Measurements from ENCODE around the gene PRKACB. TPM values are rescaled to one million over a fixed set of nuclear protein-coding genes. Genes with fewer than 3 reads are reported as not detected.

PRKACB gene
- total RNA-seq, 3 donors from 2014 or later, result 25.2 to 31.3 (median 26.4) TPM

DNA sequence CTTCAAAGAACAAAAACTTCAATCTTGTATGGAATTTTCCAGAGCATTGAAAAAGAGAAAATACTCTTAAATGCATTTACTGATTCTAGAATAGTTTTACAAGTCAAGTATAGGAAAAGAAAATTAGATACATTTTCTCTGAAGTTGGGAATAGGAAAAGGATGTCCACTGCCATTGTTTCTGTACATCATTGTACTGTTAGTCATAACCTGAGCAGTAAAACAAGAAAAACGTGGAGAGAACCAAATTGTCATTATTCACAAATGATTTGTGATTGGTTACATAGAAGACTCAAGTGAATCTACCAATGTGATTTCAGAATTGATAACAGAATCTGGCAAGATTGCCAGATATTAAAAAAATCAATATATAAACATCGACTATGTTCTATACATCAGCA lies 27.4 kb downstream of the PRKACB start:
- TF ChIP-seq POLR2A (IDR thresholded peaks at IDR 0.05) (no peak), POLR2AphosphoS5 (IDR thresholded peaks at IDR 0.05) (no peak)
- TF ChIP-seq, protein P1, sequence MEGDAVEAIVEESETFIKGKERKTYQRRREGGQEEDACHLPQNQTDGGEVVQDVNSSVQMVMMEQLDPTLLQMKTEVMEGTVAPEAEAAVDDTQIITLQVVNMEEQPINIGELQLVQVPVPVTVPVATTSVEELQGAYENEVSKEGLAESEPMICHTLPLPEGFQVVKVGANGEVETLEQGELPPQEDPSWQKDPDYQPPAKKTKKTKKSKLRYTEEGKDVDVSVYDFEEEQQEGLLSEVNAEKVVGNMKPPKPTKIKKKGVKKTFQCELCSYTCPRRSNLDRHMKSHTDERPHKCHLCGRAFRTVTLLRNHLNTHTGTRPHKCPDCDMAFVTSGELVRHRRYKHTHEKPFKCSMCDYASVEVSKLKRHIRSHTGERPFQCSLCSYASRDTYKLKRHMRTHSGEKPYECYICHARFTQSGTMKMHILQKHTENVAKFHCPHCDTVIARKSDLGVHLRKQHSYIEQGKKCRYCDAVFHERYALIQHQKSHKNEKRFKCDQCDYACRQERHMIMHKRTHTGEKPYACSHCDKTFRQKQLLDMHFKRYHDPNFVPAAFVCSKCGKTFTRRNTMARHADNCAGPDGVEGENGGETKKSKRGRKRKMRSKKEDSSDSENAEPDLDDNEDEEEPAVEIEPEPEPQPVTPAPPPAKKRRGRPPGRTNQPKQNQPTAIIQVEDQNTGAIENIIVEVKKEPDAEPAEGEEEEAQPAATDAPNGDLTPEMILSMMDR (IDR thresholded peaks at IDR 0.05), result no peak
- H3K4me1 ChIP-seq, result no peaks in the 10 kb centered on the region
- no peaks in the 10 kb centered on the region for H3K36me3 ChIP-seq
- no peak for DNase-seq (ENCODE audit: low spot score in 2 of 2)
- no peaks in the 10 kb centered on the region for H3K9me3 ChIP-seq
- no peak overlapping the region for H3K4me3 ChIP-seq
- intact Hi-C loops (cut with DNase I; ENCODE audit: low total_unique reads), result no loop called here
- H3K27ac ChIP-seq, result no peak overlapping the region
- no peaks in the 10 kb centered on the region for H3K27me3 ChIP-seq

DNA sequence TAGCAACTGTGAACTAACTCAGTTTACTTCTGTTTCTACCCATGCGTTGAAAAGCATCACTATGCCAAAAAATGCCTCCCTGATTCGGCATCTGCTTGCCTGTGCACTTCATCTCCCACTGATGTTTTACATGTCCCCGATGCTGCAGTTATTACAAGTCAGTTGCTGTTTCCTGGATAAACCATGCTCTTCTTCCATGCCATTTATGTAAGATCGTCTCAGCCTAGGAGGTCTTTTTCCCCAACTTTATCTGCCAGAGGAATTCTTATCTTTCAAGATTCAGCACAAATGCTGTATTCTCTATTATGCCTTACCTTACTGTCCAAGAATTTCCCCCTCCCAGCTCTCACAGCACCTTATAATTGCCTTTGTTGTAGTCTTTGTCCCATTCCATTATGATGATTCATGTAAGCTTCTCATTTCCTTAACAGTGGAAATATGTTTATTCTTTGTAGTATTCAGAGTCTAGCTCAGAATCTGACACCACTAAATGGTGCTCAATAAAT lies 30.0 kb downstream of the PRKACB start:
- intact Hi-C loops (cut with DNase I; ENCODE audit: low total_unique reads), result no loop called here
- no peak for TF ChIP-seq POLR2A (IDR thresholded peaks at IDR 0.05)
- TF ChIP-seq, protein P1 (IDR thresholded peaks at IDR 0.05), result no peak
- no peak for TF ChIP-seq POLR2AphosphoS5 (IDR thresholded peaks at IDR 0.05)
- H3K9me3 ChIP-seq, result no peaks in the 10 kb centered on the region
- H3K27me3 ChIP-seq, result no peaks in the 10 kb centered on the region
- H3K36me3 ChIP-seq, result no peaks in the 10 kb centered on the region
- no peak overlapping the region for H3K4me3 ChIP-seq
- DNase-seq (ENCODE audit: low spot score in 2 of 2), result no peak
- no peak overlapping the region for H3K27ac ChIP-seq
- H3K4me1 ChIP-seq, result no peaks in the 10 kb centered on the region

GRCh38 chr1:84181350-84182005 lies 37.4 kb downstream of the PRKACB start:
- H3K27ac ChIP-seq, result peak overlapping the region in 1 of 2 donors; percentile 9
- TF ChIP-seq, protein P1 (IDR thresholded peaks at IDR 0.05), result no peak
- TF ChIP-seq POLR2A (IDR thresholded peaks at IDR 0.05) (no peak), POLR2AphosphoS5 (IDR thresholded peaks at IDR 0.05) (no peak)
- H3K9me3 ChIP-seq, result no peaks in the 10 kb centered on the region
- no peak for DNase-seq (ENCODE audit: low spot score in 2 of 2)
- no peaks in the 10 kb centered on the region for H3K4me1 ChIP-seq
- intact Hi-C loops (cut with DNase I; ENCODE audit: low total_unique reads), result no loop called here
- H3K27me3 ChIP-seq, result no peaks in the 10 kb centered on the region
- H3K36me3 ChIP-seq, result no peaks in the 10 kb centered on the region
- no peak overlapping the region for H3K4me3 ChIP-seq

DNA sequence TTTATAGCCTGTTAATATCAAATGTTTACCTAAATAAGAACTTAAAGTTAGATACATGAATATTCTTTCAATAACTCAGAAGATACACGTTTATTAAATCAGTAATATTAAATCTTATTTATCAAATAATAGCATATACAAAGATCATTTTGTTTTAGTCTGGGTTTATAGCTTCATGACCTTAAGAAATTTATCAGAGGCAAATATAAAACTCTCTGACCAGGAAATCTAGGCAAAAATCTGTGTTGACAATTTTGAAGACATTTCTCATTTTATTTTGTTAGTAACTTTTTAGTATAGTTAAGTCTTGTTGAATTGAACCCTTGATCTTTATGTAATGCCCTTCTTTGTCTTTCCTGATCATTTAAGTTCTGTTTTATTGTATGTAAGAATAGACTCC lies 46.4 kb downstream of the PRKACB start:
- no peak for DNase-seq (ENCODE audit: low spot score in 2 of 2)
- Histone ChIP-seq H3K4me1 (no peaks in the 10 kb centered on the region), H3K27me3 (no peaks in the 10 kb centered on the region), H3K4me3 (no peak overlapping the region), H3K9me3 (peaks cover 10 to 32% of the 10 kb centered on the region in 2 donors), H3K36me3 (no peaks in the 10 kb centered on the region), H3K27ac (no peak overlapping the region)
- TF ChIP-seq POLR2A (IDR thresholded peaks at IDR 0.05) (no peak), POLR2AphosphoS5 (IDR thresholded peaks at IDR 0.05) (no peak)
- TF ChIP-seq, protein P1 (IDR thresholded peaks at IDR 0.05), result no peak
- intact Hi-C loops (cut with DNase I; ENCODE audit: low total_unique reads), result no loop called here

GRCh38 chr1:84192681-84193080 lies 48.6 kb downstream of the PRKACB start:
- DNase-seq (ENCODE audit: low spot score in 2 of 2), result no peak
- Histone ChIP-seq H3K36me3 (no peaks in the 10 kb centered on the region), H3K27me3 (no peaks in the 10 kb centered on the region), H3K27ac (no peak overlapping the region), H3K9me3 (peaks cover 10 to 32% of the 10 kb centered on the region in 2 donors), H3K4me3 (no peak overlapping the region), H3K4me1 (no peaks in the 10 kb centered on the region)
- TF ChIP-seq, protein P1 (IDR thresholded peaks at IDR 0.05), result no peak
- TF ChIP-seq POLR2A (IDR thresholded peaks at IDR 0.05) (no peak), POLR2AphosphoS5 (IDR thresholded peaks at IDR 0.05) (no peak)
- intact Hi-C loops (cut with DNase I; ENCODE audit: low total_unique reads), result no loop called here

Measured in breast epithelium (tissue), 4 donors.